Loucy (cell line): ENCODE measurements around the gene OSBPL8.
"Not testable (repeated sequence)": the region's sequence is repeated elsewhere in the genome, so short reads cannot be mapped to it uniquely, and the experiment has no call there.

Source experiments
- H2AFZ ChIP-seq: fragments of 200-600 bp; sonication (generic); 2 replicates; pipeline ENCODE4 v1.6.0; 2016; ENCODE audit warnings: antibody characterized with exemption, mild to moderate bottlenecking, low read length, moderate library complexity
- H3F3A ChIP-seq: fragments of 200-600 bp; 2 replicates; pipeline ENCODE4 v1.6.0; 2016; ENCODE audit warnings: antibody characterized with exemption, low read depth, mild to moderate bottlenecking
- H3K27me3 ChIP-seq: fragments of 200-600 bp; sonication (generic); 2 replicates; pipeline ENCODE4 v1.6.1; 2014; ENCODE audit warnings: low read length, mild to moderate bottlenecking; ENCODE audit not compliant: insufficient read depth, poor library complexity, severe bottlenecking
- H3K36me3 ChIP-seq: fragments of 200-600 bp; sonication (generic); 2 replicates; pipeline ENCODE4 v1.6.1; 2016; ENCODE audit warnings: low read length; ENCODE audit not compliant: insufficient read depth
- H3K4me1 ChIP-seq: fragments of 200-600 bp; sonication (generic); 2 replicates; pipeline ENCODE4 v1.5.1; 2014; ENCODE audit warnings: low read length, mild to moderate bottlenecking; ENCODE audit not compliant: insufficient read depth, poor library complexity, severe bottlenecking
- H3K4me2 ChIP-seq: fragments of 200-600 bp; sonication (generic); 2 replicates; pipeline ENCODE4 v1.6.0; 2014; ENCODE audit warnings: antibody characterized with exemption, low read length, low read depth, mild to moderate bottlenecking; ENCODE audit not compliant: poor library complexity, severe bottlenecking
- H3K4me3 ChIP-seq: fragments of 200-600 bp; sonication (generic); 2 replicates; pipeline ENCODE4 v1.5.1; 2014; ENCODE audit warnings: low read length, mild to moderate bottlenecking, mixed read lengths; ENCODE audit not compliant: poor library complexity, severe bottlenecking
- H3K79me2 ChIP-seq: fragments of 200-600 bp; sonication (generic); 2 replicates; pipeline ENCODE4 v1.6.1; 2014; ENCODE audit warnings: low read length; ENCODE audit not compliant: insufficient read depth
- H3K9ac ChIP-seq: fragments of 200-600 bp; sonication (generic); 2 replicates; pipeline ENCODE4 v1.6.0; 2014; ENCODE audit warnings: mild to moderate bottlenecking, low read depth, low read length, moderate library complexity; ENCODE audit not compliant: poor library complexity, severe bottlenecking
- H3K9me2 ChIP-seq: fragments of 200-600 bp; sonication (generic); replicated peaks from 2 replicates; pipeline ENCODE4 v1.6.1; 2016; ENCODE audit warnings: low read depth, low read length, mixed read lengths
- H3K9me3 ChIP-seq: fragments of 200-600 bp; sonication (generic); 2 replicates; pipeline ENCODE4 v1.6.1; 2014; ENCODE audit warnings: mild to moderate bottlenecking, antibody characterized with exemption, low read length, low read depth; ENCODE audit not compliant: insufficient read depth
- H4K20me1 ChIP-seq: fragments of 200-600 bp; sonication (generic); 2 replicates; pipeline ENCODE4 v1.6.0; 2014; ENCODE audit warnings: antibody characterized with exemption, low read length, mild to moderate bottlenecking; ENCODE audit not compliant: insufficient read depth, poor library complexity, severe bottlenecking
- CTCF ChIP-seq: fragments of 200-600 bp; sonication (generic); conservative IDR thresholded peaks from 2 replicates; pipeline ENCODE4 v1.5.1; 2014; ENCODE audit warnings: mild to moderate bottlenecking, antibody characterized with exemption, low read length
- EZH2phosphoT487 ChIP-seq: fragments of 200-600 bp; IDR thresholded peaks from 2 replicates; pipeline ENCODE4 v1.6.1; 2018; ENCODE audit warnings: antibody characterized with exemption, mild to moderate bottlenecking, moderate library complexity, borderline replicate concordance

The OSBPL8 gene

GRCh38 chr12:76480796-76481195, 78.8 kb downstream of the OSBPL8 start:
- TF ChIP-seq CTCF (no peak), EZH2phosphoT487 (no peak)
- no peaks in the 10 kb centered on the region for H3K4me1 ChIP-seq
- H3K9me2 ChIP-seq = no peaks in the 10 kb centered on the region
- H3K36me3 ChIP-seq = peaks cover 2% of the 10 kb centered on the region; the same call in 1 of the 2 replicates
- H4K20me1 ChIP-seq = no peaks in the 10 kb centered on the region
- no peaks in the 10 kb centered on the region for H3F3A ChIP-seq
- no peaks in the 10 kb centered on the region for H3K9me3 ChIP-seq
- H3K27me3 ChIP-seq = no peaks in the 10 kb centered on the region
- no peak overlapping the region for H3K4me2 ChIP-seq
- H2AFZ ChIP-seq = no peak overlapping the region
- H3K79me2 ChIP-seq = peaks cover 20% of the 10 kb centered on the region; the same call in 1 of the 2 replicates
- no peak overlapping the region for H3K4me3 ChIP-seq
- H3K9ac ChIP-seq = no peak overlapping the region

- TF ChIP-seq CTCF = no peak
- no peak for TF ChIP-seq EZH2phosphoT487
- H2AFZ ChIP-seq = no peak overlapping the region
- H3K9ac ChIP-seq = no peak overlapping the region
- H3K4me1 ChIP-seq = no peaks in the 10 kb centered on the region
- H3K27me3 ChIP-seq = no peaks in the 10 kb centered on the region
- no peaks in the 10 kb centered on the region for H3K9me3 ChIP-seq
- no peaks in the 10 kb centered on the region for H3K36me3 ChIP-seq
- no peak overlapping the region for H3K4me3 ChIP-seq
- no peaks in the 10 kb centered on the region for H3F3A ChIP-seq
- no peaks in the 10 kb centered on the region for H4K20me1 ChIP-seq
- no peak overlapping the region for H3K4me2 ChIP-seq
- H3K79me2 ChIP-seq = peaks cover 24% of the 10 kb centered on the region; the same call in 1 of the 2 replicates
- no peaks in the 10 kb centered on the region for H3K9me2 ChIP-seq
Observed at GRCh38 chr12:76478045-76478444, 81.5 kb downstream of the OSBPL8 start.

- not testable (repeated sequence) for H3K9me2 ChIP-seq, H3K4me3 ChIP-seq, H2AFZ ChIP-seq, H3K9ac ChIP-seq, H3F3A ChIP-seq, H3K9me3 ChIP-seq, H3K36me3 ChIP-seq, H3K27me3 ChIP-seq, H3K4me2 ChIP-seq
- H4K20me1 ChIP-seq = peaks cover 14% of the 10 kb centered on the region
- peaks cover 15% of the 10 kb centered on the region for H3K4me1 ChIP-seq
- H3K79me2 ChIP-seq = peaks cover 38% of the 10 kb centered on the region
Observed at GRCh38 chr12:76472862-76473261, 86.7 kb downstream of the OSBPL8 start.

GRCh38 chr12:76471579-76471978, 88.0 kb downstream of the OSBPL8 start:
- Histone ChIP-seq H4K20me1 (peaks cover 14% of the 10 kb centered on the region), H3K36me3 (peaks cover 3% of the 10 kb centered on the region; the same call in 1 of the 2 replicates), H2AFZ (no peak overlapping the region), H3F3A (no peaks in the 10 kb centered on the region), H3K4me1 (peaks cover 15% of the 10 kb centered on the region), H3K9ac (no peak overlapping the region), H3K9me3 (no peaks in the 10 kb centered on the region), H3K79me2 (peaks cover 40% of the 10 kb centered on the region), H3K4me3 (no peak overlapping the region), H3K27me3 (no peaks in the 10 kb centered on the region), H3K4me2 (no peak overlapping the region), H3K9me2 (no peaks in the 10 kb centered on the region)
- TF ChIP-seq EZH2phosphoT487 (no peak), CTCF (no peak)
